ENCODE results near the gene SAA4.

SAA4 gene

GRCh38 chr11:18235394-18236334, 938 bp downstream of the SAA4 start:
- Mint-ChIP-seq H3K9me3 (no peaks in the 10 kb centered on the region), H3K27ac (no peak overlapping the region), H3K4me1 (no peaks in the 10 kb centered on the region), H3K27me3 (ENCODE audit: low read depth) (peaks cover 10% of the 10 kb centered on the region), H3K4me3 (no peak overlapping the region), H3K36me3 (ENCODE audit: low read depth) (no peaks in the 10 kb centered on the region)
- no peak for TF ChIP-seq CTCF (IDR thresholded peaks at IDR 0.05; ENCODE audit: unreplicated experiment in 3 of 3)

- Mint-ChIP-seq H3K27me3 (ENCODE audit: low read depth) (peaks cover 10% of the 10 kb centered on the region), H3K9me3 (no peaks in the 10 kb centered on the region), H3K4me3 (no peak overlapping the region), H3K36me3 (ENCODE audit: low read depth) (no peaks in the 10 kb centered on the region), H3K4me1 (no peaks in the 10 kb centered on the region), H3K27ac (no peak overlapping the region)
- TF ChIP-seq CTCF (IDR thresholded peaks at IDR 0.05; ENCODE audit: unreplicated experiment in 3 of 3) = no peak
These were observed 2.7 kb downstream of the SAA4 start for GRCh38 chr11:18233912-18234311.

DNA sequence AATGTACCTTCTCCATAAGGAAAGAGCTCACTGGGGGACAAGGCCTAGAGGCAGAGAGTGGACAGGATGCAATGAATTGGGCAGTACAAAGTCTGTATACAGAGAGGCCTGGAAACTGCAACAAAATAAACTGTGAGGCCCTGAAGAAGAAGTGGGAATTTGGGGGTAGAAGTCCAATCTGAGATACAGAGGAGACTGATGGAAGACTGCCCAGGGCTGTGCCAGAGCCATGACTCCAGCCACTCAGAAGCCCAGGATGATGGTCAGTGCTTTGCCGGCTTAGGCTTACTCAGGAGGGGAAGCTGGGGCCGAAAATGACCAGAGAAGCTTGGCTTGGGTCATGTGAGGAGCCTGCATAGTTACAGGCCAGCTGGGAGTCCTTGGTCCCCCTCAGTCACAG, 5.7 kb downstream of the SAA4 start:
- no peaks in the 10 kb centered on the region for H3K4me1 Mint-ChIP-seq
- H3K36me3 Mint-ChIP-seq (ENCODE audit: low read depth) = no peaks in the 10 kb centered on the region
- no peak for TF ChIP-seq CTCF (IDR thresholded peaks at IDR 0.05; ENCODE audit: unreplicated experiment in 3 of 3)
- no peak overlapping the region for H3K4me3 Mint-ChIP-seq
- H3K27ac Mint-ChIP-seq = no peak overlapping the region
- peaks cover 4% of the 10 kb centered on the region for H3K27me3 Mint-ChIP-seq (ENCODE audit: low read depth)
- no peaks in the 10 kb centered on the region for H3K9me3 Mint-ChIP-seq

GRCh38 chr11:18229501-18229900, 7.1 kb downstream of the SAA4 start:
- no peak for TF ChIP-seq CTCF (IDR thresholded peaks at IDR 0.05; ENCODE audit: unreplicated experiment in 3 of 3)
- no peak overlapping the region for H3K27ac Mint-ChIP-seq
- H3K36me3 Mint-ChIP-seq (ENCODE audit: low read depth) = no peaks in the 10 kb centered on the region
- H3K4me3 Mint-ChIP-seq = no peak overlapping the region
- no peaks in the 10 kb centered on the region for H3K27me3 Mint-ChIP-seq (ENCODE audit: low read depth)
- H3K9me3 Mint-ChIP-seq = peaks cover 1% of the 10 kb centered on the region
- H3K4me1 Mint-ChIP-seq = no peaks in the 10 kb centered on the region

- no peak overlapping the region for H3K4me3 Mint-ChIP-seq
- peaks cover 4% of the 10 kb centered on the region for H3K27me3 Mint-ChIP-seq (ENCODE audit: low read depth)
- H3K4me1 Mint-ChIP-seq = no peaks in the 10 kb centered on the region
- H3K9me3 Mint-ChIP-seq = peaks cover 4% of the 10 kb centered on the region
- no peak overlapping the region for H3K27ac Mint-ChIP-seq
- TF ChIP-seq CTCF (IDR thresholded peaks at IDR 0.05; ENCODE audit: unreplicated experiment in 3 of 3) = no peak
- H3K36me3 Mint-ChIP-seq (ENCODE audit: low read depth) = no peaks in the 10 kb centered on the region
These were observed 10.7 kb downstream of the SAA4 start for GRCh38 chr11:18225913-18226312.

All from nephron (organoid).